OCI-LY3 (cell line): ENCODE results near the gene PIK3R5.

Source experiments
- EZH2phosphoT487 ChIP-seq: fragments of 200-600 bp; shearing (Covaris generic); IDR thresholded peaks from 2 replicates; pipeline ENCODE4 v1.6.1; 2018; ENCODE audit warnings: antibody characterized with exemption, mixed run types, low read depth
- TF ChIP-seq, protein P1 (sequence below): fragments of 200-600, 300-600 bp; sonication (generic); IDR thresholded peaks from 2 replicates; pipeline ENCODE4 v1.5.1; 2014; ENCODE audit warnings: antibody characterized with exemption, low read length, low read depth

DNA sequence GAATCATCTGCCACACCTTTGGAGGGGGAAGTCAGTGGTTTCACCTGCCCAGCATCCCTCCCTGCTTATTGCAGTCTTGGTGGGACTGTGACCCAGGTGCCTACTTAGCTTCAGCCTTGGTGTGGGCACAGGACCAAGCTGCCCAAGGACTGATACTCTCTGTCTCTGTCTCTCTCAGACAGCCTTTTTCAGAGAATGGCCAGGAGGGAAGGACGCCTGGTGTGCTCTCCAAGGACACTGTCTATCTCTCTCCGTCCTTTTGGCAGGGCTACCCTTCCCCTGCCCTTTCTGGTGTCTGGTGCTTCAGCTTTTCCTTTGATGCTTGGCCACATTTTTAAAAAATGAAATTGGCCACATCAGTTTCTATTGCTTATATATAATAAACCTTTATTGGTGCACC is 117.6 kb downstream of the PIK3R5 start:
- TF ChIP-seq, protein P1, sequence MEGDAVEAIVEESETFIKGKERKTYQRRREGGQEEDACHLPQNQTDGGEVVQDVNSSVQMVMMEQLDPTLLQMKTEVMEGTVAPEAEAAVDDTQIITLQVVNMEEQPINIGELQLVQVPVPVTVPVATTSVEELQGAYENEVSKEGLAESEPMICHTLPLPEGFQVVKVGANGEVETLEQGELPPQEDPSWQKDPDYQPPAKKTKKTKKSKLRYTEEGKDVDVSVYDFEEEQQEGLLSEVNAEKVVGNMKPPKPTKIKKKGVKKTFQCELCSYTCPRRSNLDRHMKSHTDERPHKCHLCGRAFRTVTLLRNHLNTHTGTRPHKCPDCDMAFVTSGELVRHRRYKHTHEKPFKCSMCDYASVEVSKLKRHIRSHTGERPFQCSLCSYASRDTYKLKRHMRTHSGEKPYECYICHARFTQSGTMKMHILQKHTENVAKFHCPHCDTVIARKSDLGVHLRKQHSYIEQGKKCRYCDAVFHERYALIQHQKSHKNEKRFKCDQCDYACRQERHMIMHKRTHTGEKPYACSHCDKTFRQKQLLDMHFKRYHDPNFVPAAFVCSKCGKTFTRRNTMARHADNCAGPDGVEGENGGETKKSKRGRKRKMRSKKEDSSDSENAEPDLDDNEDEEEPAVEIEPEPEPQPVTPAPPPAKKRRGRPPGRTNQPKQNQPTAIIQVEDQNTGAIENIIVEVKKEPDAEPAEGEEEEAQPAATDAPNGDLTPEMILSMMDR, result no peak
- TF ChIP-seq EZH2phosphoT487, result no peak
